Prostate gland (tissue), 2 donors: ENCODE results near the gene RBM6. TPM values are rescaled to one million over a fixed set of nuclear protein-coding genes. Genes with fewer than 3 reads are reported as not detected.

ENCODE experiments used
- DNase-seq: peaks from one replicate; pipeline ENCODE4 v3.0.0-alpha.2; 2019; ENCODE audit warnings: low spot score
- H3K27ac ChIP-seq, 2 donors: fragments of 200-600 bp; sonication (generic); 2 replicates each; pipeline ENCODE4 v1.5.1; 2017 to 2019
- H3K27me3 ChIP-seq: fragments of 200-600 bp; sonication (generic); replicated peaks from 2 replicates; pipeline ENCODE4 v1.5.1; 2019; ENCODE audit not compliant: insufficient read depth
- H3K36me3 ChIP-seq, 2 donors: fragments of 200-600 bp; sonication (generic); 1 replicate in 1 of 2; 2 replicates in 1 of 2; pipeline versions ENCODE4 v1.5.1 to v1.8.1; 2017 to 2019
- H3K4me1 ChIP-seq: fragments of 200-600 bp; sonication (generic); replicated peaks from 2 replicates; pipeline ENCODE4 v1.5.1; 2019
- H3K4me3 ChIP-seq, 2 donors: fragments of 200-600 bp; sonication (generic); 2 replicates each; pipeline ENCODE4 v1.5.1; 2017 to 2019
- H3K9me3 ChIP-seq: fragments of 200-600 bp; sonication (generic); 2 replicates; pipeline ENCODE4 v1.5.1; 2017
- POLR2A ChIP-seq: fragments of 450-650 bp; IDR thresholded peaks from one replicate; pipeline ENCODE4 v1.6.1; 2016; ENCODE audit warnings: antibody characterized with exemption, mild to moderate bottlenecking
- POLR2AphosphoS5 ChIP-seq: sonication (generic); formaldehyde crosslinking; IDR thresholded peaks from one replicate; pipeline ENCODE4 v1.6.1; 2017; ENCODE audit warnings: antibody characterized with exemption
- WGBS: methylation state at CpG from one replicate; pipeline ENCODE4 v1.1.5; 2018; 5-methylcytosine and 5-hydroxymethylcytosine counted together
- intact Hi-C: fragments of 100-400 bp; cut with DNase I; formaldehyde crosslinking; loops from one replicate; pipeline ENCODE4 v1.14.2; 2022
- total RNA-seq, 2 donors: library from RNA; depleted of rRNA; stranded (reverse); fragments of >200 nt; gene quantifications; one replicate each; pipeline ENCODE4 v1.1.0, GENCODE V29; 2016
- TF ChIP-seq, protein P1 (sequence below), 4 experiments: fragments of 200-600 bp in 2 of 4; fragments of 450-650 bp in 2 of 4; sonication (generic) in 2 of 4; IDR thresholded peaks; 1 replicate in 3 of 4; 2 replicates in 1 of 4; pipeline ENCODE4 v1.5.1; 2016 to 2019; ENCODE audit warnings: antibody characterized with exemption in 4 of 4, mild to moderate bottlenecking in 2 of 4, moderate library complexity in 2 of 4

The RBM6 gene
- total RNA-seq, 2 donors from 2014 or later: 53.1 to 176 TPM

DNA sequence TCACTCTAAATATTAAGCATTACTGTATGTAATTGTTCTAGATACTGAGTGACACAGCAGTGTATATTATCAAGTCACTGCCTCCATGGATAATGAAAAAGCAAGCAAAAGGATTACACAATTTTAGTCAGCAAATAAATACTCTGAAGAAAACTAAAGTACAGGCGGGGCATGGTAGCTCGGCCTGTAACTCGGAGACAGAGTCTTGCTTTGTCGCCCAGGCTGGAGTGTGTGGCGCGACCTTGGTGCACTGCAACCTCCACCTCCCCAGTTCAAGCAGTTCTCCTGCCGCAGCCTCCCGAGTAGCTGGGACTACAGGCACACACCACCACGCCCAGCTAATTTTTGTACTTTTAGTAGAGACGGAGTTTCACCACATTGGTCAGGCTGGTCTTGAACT lies 32.7 kb downstream of the RBM6 start:
- DNase-seq: no peak
- H3K36me3 ChIP-seq: no peaks in the 10 kb centered on the region
- H3K27ac ChIP-seq: no peak overlapping the region
- H3K9me3 ChIP-seq: no peaks in the 10 kb centered on the region
- H3K4me1 ChIP-seq: no peaks in the 10 kb centered on the region
- no peaks in the 10 kb centered on the region for H3K27me3 ChIP-seq
- no peak overlapping the region for H3K4me3 ChIP-seq
- intact Hi-C loops: no loop called here
- 93% methylated on average over 10 of the region's 10 CpGs for WGBS
- TF ChIP-seq, protein P1, sequence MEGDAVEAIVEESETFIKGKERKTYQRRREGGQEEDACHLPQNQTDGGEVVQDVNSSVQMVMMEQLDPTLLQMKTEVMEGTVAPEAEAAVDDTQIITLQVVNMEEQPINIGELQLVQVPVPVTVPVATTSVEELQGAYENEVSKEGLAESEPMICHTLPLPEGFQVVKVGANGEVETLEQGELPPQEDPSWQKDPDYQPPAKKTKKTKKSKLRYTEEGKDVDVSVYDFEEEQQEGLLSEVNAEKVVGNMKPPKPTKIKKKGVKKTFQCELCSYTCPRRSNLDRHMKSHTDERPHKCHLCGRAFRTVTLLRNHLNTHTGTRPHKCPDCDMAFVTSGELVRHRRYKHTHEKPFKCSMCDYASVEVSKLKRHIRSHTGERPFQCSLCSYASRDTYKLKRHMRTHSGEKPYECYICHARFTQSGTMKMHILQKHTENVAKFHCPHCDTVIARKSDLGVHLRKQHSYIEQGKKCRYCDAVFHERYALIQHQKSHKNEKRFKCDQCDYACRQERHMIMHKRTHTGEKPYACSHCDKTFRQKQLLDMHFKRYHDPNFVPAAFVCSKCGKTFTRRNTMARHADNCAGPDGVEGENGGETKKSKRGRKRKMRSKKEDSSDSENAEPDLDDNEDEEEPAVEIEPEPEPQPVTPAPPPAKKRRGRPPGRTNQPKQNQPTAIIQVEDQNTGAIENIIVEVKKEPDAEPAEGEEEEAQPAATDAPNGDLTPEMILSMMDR (IDR thresholded peaks at IDR 0.05): no peak
- TF ChIP-seq POLR2AphosphoS5 (no peak), POLR2A (no peak)

GRCh38 chr3:49976942-49977341 lies 37.0 kb downstream of the RBM6 start:
- intact Hi-C loops: no loop called here
- TF ChIP-seq, protein P1 (IDR thresholded peaks at IDR 0.05): no peak
- TF ChIP-seq POLR2A: no peak
- TF ChIP-seq POLR2AphosphoS5: no peak
- no peak for DNase-seq
- Histone ChIP-seq H3K9me3 (no peaks in the 10 kb centered on the region), H3K4me1 (no peaks in the 10 kb centered on the region), H3K27ac (no peak overlapping the region), H3K4me3 (no peak overlapping the region), H3K27me3 (no peaks in the 10 kb centered on the region), H3K36me3 (peaks cover 0 to 3% of the 10 kb centered on the region in 2 donors)
- 94% methylated on average over 2 of the region's 2 CpGs for WGBS

DNA sequence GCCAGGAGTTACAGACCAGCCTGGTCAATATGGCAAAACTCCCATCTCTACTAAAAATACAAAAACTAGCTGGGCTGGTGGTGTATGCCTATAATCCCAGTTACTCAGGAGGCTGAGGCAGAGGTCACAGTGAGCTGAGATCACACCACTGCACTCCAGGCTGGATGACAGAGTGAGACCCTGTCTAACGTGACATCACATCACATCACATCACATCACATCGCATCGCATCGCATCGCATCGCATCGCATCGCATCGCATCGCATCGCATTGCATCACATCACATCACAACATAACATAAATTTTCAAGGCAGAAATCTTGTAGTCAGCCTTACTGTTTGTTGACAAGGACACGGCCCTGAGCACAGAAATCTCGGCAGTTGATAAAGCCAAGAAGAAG lies 44.4 kb downstream of the RBM6 start:
- H3K27ac ChIP-seq: no peak overlapping the region
- H3K4me1 ChIP-seq: no peaks in the 10 kb centered on the region
- WGBS: 91% methylated on average over 13 of the region's 13 CpGs
- no peaks in the 10 kb centered on the region for H3K9me3 ChIP-seq
- no peaks in the 10 kb centered on the region for H3K27me3 ChIP-seq
- H3K4me3 ChIP-seq: no peak overlapping the region
- H3K36me3 ChIP-seq: no peaks in the 10 kb centered on the region
- TF ChIP-seq POLR2A (no peak), POLR2AphosphoS5 (no peak)
- TF ChIP-seq, protein P1 (IDR thresholded peaks at IDR 0.05): no peak
- no peak for DNase-seq
- intact Hi-C loops: no loop called here

DNA sequence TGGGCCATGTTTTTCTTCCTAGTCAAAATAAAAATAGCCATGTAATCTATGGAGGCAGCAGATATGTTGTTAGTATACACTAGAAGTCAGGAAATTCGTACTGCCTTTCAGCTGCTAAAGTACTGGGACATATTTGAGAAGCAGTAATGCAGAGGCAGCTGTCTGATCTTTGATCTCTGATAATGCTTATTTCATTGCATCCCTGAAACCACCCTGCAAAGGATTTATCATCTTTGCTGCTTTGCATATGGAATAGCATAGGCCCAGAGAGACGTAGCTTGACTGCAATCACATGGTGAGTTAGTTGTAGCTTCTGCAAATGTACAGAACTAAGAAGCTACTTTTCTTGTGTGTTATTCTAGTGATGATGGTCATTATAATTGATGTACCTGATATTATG lies 52.4 kb downstream of the RBM6 start:
- Histone ChIP-seq H3K27ac (no peak overlapping the region), H3K27me3 (no peaks in the 10 kb centered on the region), H3K9me3 (no peaks in the 10 kb centered on the region), H3K4me3 (no peak overlapping the region), H3K36me3 (no peaks in the 10 kb centered on the region), H3K4me1 (no peaks in the 10 kb centered on the region)
- no peak for DNase-seq
- intact Hi-C loops: no loop called here
- TF ChIP-seq POLR2AphosphoS5 (no peak), POLR2A (no peak)
- TF ChIP-seq, protein P1 (IDR thresholded peaks at IDR 0.05): no peak
- WGBS: 90% methylated on average over 2 of the region's 2 CpGs

DNA sequence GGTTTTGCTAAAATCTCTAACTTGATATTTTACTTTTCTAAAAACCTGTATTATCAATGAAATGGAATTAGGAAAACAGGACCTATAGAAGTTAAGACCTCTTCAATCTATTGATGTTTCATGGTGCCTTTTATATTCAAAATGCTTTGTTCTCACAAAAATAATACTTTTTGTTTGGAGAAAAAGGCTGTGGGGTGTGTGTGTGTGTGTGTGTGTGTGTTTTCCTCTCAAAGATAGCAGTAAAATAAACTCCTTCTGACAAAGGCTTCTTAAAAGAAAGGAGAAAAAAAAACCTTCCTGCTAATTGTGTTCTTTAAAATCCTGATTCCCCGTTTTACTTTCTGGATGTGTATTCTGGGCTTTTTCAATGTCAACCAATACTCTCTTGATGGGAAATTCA lies 54.5 kb downstream of the RBM6 start:
- TF ChIP-seq POLR2AphosphoS5 (no peak), POLR2A (no peak)
- TF ChIP-seq, protein P1 (IDR thresholded peaks at IDR 0.05): no peak
- Histone ChIP-seq H3K27me3 (no peaks in the 10 kb centered on the region), H3K36me3 (no peaks in the 10 kb centered on the region), H3K9me3 (no peaks in the 10 kb centered on the region), H3K4me3 (no peak overlapping the region), H3K4me1 (no peaks in the 10 kb centered on the region), H3K27ac (no peak overlapping the region)
- 81% methylated on average over 1 of the region's 1 CpG for WGBS
- DNase-seq: no peak
- intact Hi-C loops: no loop called here
